AG04449 (cell line): ENCODE results near the gene SLCO6A1.
A peak's percentile ranks its signal among the peaks of the same experiment; 100 is the strongest.

ENCODE experiments used
- CTCF ChIA-PET: fragments of 350-600 bp; formaldehyde crosslinking; extraction: SDS; loops from one replicate; lab custom pipeline; 2021; ENCODE audit warnings: antibody characterized with exemption; lab: Yijun Ruan, JAX
- POLR2A ChIA-PET: fragments of 400-600, 350-600 bp; formaldehyde crosslinking; extraction: SDS; loops from one replicate; lab custom pipeline; 2020; ENCODE audit warnings: antibody characterized with exemption, inconsistent platforms; lab: Yijun Ruan, JAX
- DNase-seq: peaks from one replicate; pipeline ENCODE4 v3.0.0-alpha.2; 2010; ENCODE audit warnings: low read depth, low spot score
- H3K4me3 ChIP-seq: 2 replicates; pipeline ENCODE4 v1.5.1; 2011; ENCODE audit warnings: low read depth, mild to moderate bottlenecking, control low read depth, low read length
- CTCF ChIP-seq: IDR thresholded peaks from one replicate; pipeline ENCODE4 v1.5.1; 2011; ENCODE audit warnings: mild to moderate bottlenecking, moderate library complexity, low read length, control low read depth, inconsistent platforms; ENCODE audit not compliant: insufficient read depth; ENCODE audit errors: missing control alignments

The SLCO6A1 gene

GRCh38 chr5:102539562-102539961 is 40.8 kb upstream of the SLCO6A1 start:
- no peak for DNase-seq
- no peak for TF ChIP-seq CTCF
- ChIA-PET CTCF (interaction anchor here (1.4 to 3.8 kb wide), 2 partner anchors 8 to 507 kb away, joined by 3 to 16 read pairs; no protein-coding TSS in a partner anchor), POLR2A (no interaction called here)
- H3K4me3 ChIP-seq = no peak overlapping the region

GRCh38 chr5:102537011-102537410 is 38.2 kb upstream of the SLCO6A1 start:
- no peak overlapping the region for H3K4me3 ChIP-seq
- ChIA-PET POLR2A (interaction anchor here (0.7 kb wide), 1 partner anchor 497 kb away, joined by 3 read pairs; no protein-coding TSS in a partner anchor), CTCF (interaction anchor here (1.0 to 4.6 kb wide), 15 partner anchors 11 to 939 kb away, joined by 3 to 31 read pairs (median 4); no protein-coding TSS in a partner anchor)
- TF ChIP-seq CTCF = no peak
- DNase-seq = no peak

GRCh38 chr5:102536323-102536928 is 37.6 kb upstream of the SLCO6A1 start:
- peak; percentile 7 for TF ChIP-seq CTCF
- ChIA-PET CTCF (interaction anchor here (0.7 to 4.6 kb wide), 14 partner anchors 11 to 940 kb away, joined by 3 to 31 read pairs (median 4); no protein-coding TSS in a partner anchor), POLR2A (no interaction called here)
- no peak for DNase-seq
- no peak overlapping the region for H3K4me3 ChIP-seq

- ChIA-PET POLR2A (no interaction called here), CTCF (no interaction called here)
- no peak for DNase-seq
- no peak for TF ChIP-seq CTCF
- H3K4me3 ChIP-seq = no peak overlapping the region
These were observed 33.3 kb upstream of the SLCO6A1 start for GRCh38 chr5:102532123-102532522.

- TF ChIP-seq CTCF = no peak
- POLR2A ChIA-PET = no interaction called here
- no peak overlapping the region for H3K4me3 ChIP-seq
- DNase-seq = no peak
- CTCF ChIA-PET = no interaction called here
These were observed 32.7 kb upstream of the SLCO6A1 start for GRCh38 chr5:102531506-102531905.

- ChIA-PET CTCF (no interaction called here), POLR2A (no interaction called here)
- no peak for DNase-seq
- no peak overlapping the region for H3K4me3 ChIP-seq
- TF ChIP-seq CTCF = no peak
These were observed 30.6 kb upstream of the SLCO6A1 start for GRCh38 chr5:102529447-102529846.
